ENCODE data around the gene MRPL27.

The MRPL27 gene

DNA sequence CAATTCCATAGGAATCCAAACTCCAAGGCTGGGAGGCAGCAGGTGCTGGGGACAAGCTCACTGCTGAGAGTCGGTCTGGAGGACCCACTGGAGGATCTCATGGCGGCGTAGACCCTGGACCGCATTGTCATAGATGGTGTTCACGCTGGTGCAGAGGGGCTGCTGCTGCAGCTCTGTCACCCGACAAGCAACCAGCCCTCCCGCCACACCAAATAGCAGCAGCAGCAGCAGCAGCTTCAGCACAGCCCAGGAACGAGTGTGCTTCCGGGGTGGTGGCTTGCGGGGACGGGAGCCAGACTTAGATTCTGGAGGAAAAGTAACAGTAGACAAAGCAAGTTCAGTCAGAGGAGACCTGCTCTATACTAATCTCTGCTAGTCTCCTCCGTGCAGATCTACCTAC, 9.9 kb upstream of the MRPL27 start:
- DNase-seq, result no peak

DNA sequence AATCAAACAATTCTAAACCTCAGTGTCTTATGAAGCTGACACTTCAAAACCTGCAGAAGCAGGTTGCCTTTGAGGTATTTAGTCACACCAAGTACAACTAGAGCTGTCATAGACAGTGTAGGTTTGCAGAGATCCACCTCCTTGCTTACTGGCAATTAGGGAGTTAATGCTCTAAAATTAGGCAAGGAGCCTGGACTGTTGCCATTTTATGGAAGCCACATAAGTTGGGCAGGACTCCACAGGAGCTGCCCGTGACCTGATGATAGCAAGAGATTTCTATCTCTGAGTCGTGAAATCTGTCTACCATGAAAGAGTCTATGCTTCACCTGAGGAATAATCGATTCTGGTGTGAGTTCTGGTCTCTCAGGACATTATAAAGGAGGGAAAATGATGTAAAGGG, 8.9 kb upstream of the MRPL27 start:
- DNase-seq, result no peak

DNA sequence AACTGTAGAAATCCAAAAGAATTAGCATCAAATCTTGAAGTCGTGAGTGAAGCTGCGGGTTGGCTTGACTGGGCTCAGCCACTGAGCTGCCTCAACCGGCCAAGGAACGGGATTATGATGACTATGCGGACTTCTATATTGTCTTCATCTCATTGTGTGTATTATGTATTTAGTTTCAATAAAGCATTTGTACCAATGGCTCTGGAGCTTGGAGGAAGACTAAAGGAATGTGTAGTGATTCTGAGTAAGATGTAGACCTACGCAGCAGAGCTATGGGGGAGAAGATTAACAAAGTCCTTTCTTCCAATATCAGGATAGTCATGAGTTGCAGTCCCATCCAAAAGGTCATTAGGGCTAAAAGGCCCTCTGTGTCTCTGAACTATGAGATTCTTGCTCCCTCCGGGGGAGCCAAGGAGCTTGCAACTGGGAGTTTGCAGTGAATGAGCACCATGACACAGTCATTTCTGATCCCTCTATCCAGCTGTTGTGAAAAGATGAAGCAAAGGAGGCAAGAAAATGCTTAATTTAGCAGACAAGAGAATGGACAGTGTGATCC, 8.4 kb upstream of the MRPL27 start:
- DNase-seq, result no peak

DNA sequence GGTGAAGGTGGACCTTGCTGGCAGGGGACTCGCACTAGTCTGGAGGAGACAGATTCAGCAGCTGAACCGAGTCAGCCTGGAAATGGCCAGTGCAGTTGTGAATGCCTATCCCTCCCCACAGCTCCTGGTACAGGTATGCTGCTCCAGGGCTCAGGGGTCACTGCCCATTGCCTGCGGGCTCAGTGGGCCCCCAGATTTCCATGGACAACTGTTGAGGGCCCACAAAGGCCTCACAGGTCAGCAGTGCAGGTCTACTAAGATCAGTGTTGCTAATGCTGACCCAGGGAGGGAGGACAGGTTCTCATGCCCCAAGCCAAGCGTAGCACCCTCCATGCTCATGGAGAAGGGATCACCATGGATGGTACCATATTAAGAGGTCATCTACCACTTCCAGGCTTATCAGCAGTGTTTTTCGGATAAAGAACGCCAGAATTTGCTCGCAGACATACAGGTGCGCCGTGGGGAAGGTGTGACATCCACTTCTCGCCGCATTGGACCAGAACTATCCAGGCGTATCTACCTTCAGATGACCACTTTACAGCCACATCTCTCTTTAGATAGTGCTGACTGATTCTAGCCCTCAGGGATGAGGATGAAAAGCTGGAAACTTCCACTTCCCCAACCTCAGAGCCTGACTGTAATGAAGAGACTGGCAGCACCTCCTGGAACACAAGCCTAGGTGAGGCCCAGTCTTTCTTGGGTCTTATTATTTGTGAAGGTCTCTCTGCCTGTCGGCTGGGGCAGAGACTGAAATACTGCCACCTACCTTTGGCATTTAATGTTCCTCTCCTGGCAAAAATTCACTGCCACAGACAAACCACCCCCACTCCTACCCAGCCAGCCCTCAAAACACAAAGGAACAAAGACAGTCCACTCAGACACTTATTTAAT, 7.6 kb upstream of the MRPL27 start:
- DNase-seq, result peak; percentile 49

DNA sequence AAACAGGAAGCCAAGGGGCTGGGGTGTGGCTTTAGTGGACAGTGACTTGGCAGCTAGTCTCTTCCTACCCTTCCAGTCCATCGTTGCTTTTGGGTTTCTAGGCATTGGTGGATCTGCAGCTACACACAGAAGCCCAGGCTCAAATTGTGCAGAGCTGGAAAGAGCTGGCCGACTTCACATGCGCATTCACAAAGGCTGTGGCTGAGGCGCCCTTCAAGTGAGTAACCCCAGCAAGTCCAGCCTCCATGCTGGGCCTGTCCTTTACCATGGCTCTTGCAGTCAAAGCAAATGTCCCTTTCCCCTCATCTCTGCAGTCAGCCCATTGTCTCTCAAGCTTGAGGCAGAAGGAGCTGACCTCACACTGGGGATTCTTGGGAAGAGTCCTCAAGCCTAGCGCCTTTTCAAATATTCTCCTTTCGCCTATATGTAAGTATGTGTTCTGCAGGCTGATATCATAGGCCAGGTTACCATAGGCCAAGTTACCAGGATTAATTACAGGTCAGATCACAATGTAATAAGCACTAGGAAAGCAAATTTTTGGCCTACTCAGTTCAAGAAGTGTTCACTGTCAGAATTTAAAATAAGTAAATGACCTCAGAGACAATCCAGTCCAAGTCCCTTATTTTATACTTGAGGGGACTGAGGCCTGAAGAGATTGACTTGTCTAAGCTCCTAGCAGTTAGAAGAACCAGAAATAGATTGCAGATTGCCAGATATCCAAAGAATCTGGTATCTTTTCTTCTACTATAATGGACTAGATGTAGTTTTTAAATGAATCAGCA, 6.6 kb upstream of the MRPL27 start:
- no peak for DNase-seq

DNA sequence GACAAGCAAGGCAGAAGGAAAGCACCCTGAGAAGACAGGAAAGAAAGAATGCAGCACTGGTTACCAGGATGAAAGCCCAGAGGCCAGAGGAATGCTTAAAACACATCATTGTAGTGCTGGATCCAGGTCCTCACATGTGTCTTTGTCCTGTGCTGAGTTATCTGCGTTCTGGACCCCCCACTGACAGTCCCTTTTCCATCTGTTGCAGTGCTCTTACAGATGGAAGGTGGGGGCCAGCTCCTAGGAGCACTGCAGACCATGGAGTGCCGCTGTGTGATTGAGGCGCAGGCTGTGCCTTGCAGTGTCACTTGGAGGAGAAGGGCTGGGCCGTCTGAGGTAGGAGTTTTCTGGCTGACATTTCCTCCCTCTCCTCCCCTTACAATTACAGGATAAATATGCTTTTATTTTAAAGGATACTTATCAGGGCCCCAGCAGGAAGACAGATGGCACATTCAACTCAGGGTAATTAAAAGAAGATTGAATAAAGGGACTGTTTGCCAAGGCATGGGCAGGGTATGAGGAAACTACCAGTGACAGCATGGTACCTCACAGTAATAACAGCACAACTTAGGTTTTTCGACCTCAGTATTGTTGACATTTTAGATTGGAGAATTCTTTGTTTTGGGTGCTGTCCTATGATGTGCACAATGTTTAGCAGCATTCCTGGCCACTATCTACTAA, 3.0 kb upstream of the MRPL27 start:
- no peak for DNase-seq

DNA sequence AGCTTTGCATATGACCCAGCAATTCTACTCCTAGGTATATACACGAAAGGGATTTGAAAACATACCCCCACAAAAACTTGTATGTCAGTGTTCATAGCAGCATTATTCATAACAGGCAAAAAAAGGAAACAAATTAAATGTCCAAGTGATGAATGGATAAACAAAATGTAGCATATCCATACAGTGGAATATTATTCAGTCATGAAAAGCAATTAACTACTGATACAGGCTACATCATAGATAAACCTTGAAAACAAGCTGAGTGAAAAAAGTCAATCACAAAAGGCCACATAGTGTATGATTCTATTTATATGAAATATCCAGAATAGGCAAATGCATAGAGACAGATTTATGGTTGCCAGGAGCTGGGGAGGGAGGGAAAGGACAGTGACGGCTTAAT, 721 bp upstream of the MRPL27 start:
- DNase-seq, result no peak

DNA sequence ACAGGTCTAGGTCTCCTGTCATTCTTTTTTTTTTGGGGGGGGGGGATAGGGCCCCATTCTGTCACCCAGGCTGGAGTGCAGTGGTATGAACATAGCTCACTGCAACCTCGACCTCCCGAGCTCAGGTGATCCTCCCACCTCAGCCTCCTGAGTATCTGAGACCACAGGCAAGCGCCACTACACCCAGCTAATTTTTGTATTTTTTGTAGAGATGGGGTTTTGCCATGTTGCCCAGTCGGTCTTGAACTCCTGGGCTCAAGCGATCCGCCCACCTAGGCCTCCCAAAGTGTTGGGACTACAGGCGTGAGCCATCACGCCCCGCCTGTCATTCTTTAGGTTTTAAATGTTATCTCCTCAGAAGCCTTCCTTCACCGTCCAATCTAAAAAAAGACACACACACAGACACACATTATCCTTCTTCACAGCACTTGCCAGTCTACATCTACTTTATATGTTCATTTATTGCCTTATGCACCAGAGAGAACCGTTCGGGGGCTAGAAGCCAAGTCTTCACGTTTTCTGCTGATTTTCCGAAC, 694 bp downstream of the MRPL27 start:
- no peak for DNase-seq

DNA sequence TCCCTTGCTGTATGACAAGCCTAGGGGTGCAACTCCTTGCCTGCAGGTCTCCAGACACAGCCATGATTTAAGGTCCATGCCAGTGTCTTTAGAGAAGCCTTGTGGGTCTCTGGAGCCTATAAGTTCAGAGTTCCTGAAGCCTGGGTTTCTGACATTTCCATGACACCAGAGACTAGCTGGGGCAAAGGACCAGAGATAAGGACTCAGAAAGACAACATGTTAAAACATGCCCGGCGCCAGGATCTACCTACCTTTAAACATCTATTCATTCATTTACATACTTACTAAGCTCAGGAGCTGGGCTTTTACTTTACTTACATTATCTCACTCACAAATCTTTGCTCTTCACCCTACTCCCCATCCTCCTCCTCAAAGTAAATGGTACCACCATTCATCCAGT, 1.5 kb downstream of the MRPL27 start:
- DNase-seq, result no peak

DNA sequence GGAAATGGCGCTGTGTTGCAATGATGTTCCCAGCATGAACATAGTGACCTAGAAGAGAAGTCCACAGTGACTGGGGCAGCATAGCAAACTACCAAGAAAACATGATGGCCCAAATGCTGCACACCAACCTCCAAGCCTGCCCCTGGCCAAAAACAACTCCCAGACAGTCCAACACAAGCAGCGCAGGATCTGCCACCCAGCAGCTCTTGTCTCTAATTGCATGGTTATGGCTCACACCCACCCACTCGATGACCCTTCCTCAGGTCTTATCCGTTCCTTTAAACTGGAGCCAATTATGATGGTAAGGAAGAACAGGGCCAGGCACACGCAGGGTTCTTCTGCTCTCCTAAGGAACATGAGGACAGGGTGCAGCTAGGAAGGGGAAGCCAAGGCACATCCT, 2.9 kb downstream of the MRPL27 start:
- no peak for DNase-seq

DNA sequence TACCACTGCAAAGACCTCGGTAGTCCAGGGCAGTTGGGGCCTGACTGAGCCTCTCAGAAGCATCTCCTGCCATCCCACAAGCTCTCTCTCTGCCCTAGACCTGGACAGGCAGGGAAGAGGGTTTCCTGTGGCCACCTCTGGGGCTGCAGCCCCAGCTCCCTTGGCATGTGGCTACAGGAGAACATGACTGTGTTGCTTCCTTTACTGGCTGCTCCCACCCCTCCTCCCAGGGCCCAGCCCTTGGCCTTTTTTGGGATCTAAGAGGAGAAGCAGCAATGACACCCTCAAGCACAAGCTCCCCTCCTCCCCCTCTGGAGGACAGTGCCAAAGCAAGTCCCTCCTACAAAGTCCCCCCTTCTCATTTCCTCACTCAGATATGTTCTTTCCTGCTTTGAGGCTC, 5.6 kb downstream of the MRPL27 start:
- no peak for DNase-seq

DNA sequence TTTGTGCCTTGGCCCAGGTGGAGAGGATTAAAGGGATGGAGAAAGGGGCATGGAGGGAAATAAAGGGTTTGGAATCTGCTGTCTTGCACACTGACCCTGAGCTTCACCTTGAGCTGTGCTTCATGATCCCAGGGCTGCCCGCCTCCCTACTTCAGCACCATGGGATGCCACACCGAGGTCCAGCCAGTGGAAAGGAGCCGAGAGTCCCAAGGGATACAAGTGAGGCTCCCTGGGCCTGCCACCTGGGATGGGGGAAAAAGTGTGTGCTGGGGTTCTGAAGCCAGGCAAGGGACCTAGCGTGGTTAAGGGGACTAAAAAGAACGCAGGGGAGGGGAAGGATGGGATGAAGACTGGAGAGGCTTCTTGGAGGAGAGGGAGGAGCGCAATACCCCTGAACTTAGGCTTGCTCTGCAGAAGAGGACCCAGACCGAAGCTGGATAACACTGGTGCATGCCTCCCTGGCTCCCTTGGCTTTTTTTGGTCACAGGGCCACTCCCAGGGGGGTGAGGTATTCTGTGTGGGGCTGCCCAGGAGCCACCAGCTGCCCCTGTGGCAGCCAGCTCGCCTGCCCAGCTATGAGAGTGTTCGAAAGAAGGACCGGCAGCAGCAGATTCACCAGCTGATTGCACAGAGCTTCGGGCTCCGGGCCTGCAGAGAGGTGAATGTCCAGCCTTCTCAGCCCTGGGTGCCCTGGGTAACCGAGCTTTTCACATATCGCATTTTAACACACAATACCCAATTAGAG, 7.2 kb downstream of the MRPL27 start:
- DNase-seq, result no peak

DNA sequence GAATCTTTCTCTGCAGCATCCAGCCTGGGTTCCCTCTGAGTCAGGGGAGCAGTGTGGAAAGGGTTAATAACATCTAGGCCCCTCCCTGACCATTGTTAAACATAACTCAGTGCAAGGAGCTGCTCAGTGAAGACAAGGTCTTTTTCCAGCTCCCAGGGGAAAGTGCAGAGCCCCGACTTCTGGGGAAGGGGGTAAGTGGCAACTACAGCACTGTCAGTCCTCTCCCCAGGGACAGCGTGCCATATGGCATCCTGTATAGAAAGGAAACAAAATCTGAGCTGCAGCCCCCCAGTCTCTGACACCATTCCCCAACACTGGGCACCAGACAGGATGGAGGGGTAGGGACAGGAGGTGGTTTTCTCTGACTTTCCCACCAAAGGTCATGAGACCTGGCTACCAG, 7.8 kb downstream of the MRPL27 start:
- no peak for DNase-seq

DNA sequence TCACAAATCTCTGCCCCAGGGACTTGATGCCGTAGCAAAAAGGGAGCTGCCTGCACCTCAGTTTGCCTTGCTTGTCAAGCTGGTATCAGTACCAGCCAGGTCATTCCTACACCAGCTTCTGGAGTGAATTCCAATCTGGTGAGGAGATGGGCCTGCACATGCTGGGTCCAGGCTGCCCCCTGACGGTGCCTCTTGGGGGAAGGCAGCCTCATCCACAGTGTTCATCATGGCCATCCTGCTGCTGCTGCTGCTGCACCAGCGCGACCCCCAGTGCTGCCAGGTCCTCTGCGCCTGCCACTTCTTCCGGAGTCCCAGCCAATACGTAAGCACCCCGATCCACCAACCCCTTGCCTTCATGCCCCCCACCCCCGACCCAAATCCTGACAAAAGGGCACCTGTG, 8.3 kb downstream of the MRPL27 start:
- no peak for DNase-seq

DNA sequence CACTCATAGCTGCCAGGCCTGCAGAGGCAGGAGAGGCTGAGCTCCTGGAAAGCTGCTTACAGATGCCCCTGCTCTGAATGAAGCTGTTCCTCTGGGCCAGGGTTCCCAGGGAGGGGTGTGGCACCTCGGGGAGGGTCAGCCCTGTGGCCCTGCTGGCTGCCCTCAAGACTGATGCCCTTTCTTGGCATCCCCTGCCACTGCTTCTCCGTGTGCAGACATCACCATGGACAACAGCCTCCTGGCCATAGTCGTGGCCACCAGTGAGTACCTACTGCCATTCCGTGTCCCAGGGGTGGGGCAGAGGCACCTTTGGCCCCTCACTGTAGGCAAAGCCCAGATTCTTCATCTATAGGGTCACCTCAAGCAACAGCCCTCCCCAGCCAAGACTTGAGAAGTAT, 8.9 kb downstream of the MRPL27 start:
- DNase-seq, result no peak

DNA sequence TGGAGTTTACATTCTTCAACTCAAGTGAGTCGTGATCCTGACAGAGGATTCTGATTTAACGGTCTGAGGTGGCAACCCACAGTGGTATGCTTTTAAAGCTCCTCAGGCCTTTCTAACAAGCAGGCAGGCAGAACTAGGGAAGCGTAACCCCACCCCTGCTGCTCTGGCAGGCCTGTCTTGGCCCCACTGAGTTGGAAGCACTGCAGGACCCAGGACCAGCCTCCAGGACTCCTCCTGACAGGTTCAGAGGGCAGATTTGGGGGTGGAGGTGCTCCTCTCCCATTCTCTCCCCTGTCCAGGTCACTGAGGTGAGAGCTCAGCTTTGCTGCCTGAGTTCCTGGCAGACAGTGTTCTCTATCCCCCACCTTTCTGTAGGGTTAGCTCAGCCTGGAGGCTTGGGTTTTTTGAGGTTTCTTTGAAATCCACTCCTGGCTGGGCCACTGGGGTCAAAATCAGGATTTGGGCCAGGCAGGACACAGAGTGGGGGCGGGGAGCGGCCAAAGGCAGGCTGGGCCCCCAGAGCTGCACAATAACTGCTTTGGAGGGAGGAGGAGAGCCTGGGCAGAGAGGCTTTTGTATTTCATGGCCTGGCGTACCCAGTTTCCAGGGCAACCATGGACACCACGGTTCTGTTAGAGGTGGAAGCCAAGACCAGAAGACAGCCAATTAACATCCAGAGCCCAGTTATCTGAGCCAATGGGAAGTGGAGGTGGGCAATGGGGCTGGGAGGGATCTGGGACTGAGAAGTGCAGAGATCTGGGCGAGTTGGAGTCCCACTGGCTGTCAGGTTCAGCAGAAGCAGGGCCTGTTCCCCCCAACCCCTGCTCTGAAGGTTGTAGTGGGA, 9.5 kb downstream of the MRPL27 start:
- DNase-seq, result peak; percentile 56

DNA sequence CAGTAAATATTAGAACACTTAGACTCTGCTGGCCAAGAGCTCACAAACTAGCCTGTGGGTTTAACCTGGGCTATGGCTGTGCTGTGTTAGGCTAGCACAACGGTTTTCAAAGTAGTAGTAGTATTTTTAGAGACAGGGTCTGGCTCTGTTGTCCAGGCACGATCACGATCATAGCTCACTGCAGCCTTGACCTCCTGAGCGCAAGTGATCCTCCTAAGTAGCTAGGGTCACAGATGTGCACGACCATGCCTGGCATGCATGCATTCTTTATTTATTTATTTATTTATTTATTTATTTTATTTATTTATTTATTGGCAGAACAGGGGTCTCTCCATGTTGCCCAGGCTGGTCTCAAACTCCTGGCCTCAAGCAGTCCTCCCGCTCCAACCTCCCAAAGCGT, 10.3 kb downstream of the MRPL27 start:
- no peak for DNase-seq

DNA sequence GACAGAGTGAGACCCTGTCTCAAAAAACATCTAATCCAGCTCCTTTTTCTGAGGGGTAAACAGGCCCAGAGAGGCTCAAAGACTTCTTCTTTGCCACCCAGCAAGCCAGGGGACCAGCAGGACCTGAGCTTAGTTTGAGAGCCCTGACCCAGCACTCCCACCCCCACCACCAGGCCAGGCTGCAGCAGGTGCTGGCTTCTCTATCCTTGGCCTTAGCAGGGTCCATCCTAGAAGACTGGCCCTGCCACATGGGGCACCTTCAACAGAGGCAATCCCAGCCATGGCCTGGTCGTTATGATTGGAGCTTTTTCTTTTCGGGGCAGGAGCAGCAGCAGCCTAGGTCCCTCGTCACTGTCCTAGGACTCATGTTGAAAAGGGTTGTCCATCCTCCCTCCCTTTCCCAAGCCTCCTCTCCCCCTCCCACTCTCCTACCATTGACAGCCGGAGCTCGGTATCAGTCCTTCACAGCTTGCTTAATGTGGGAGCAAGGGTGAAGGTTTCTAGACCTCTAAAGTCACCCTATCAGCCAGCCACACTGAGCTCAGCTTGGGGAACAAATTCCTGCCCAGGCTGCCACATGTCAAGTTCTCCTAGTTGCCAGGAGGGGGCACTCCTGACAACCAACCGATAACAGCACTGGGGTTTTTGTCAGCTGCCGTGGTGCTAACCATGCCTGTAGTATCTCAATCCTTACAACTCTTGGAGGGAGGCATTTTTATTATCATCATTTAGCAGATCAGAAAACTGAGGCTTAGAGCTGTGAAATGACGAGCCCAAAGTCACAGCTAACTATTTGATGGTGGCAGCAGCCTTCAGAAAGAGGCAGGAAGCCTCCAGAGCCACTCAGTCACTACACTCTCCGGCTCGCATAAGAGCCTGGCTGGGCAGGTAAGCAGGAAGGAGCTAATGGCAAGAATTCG, 11.2 kb downstream of the MRPL27 start:
- DNase-seq, result peak; percentile 94

DNA sequence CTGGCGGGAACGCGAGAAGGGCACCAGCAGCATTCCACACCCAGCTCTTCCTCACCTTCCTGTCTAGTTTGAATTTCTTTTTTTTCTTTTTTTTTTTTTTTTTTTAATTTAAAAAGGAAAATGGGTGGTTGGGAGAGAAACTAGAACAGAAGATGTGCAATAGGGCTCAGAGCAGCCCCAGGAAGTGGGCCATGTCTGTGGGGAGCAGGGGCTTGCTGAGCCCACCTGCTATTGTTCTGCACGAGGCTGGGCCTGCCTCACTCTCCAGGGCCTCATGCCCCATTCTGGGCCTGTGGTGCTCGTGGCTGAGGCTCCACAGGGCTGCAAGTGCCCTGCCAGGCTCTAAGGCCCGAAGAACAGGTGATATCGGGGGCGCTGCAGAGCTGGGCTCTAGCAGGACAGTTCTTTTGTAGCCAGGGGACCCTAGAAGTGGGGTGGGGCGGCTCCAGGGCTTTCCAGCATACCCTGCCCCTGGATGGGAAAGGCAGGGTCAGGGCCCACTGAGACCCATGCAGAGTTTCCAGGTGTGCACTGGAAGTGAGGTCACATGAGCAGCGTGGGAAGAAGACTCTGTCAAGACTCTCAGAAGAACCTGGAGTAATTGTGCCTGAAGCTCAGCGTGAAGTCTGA, 12.4 kb downstream of the MRPL27 start:
- DNase-seq, result no peak

DNA sequence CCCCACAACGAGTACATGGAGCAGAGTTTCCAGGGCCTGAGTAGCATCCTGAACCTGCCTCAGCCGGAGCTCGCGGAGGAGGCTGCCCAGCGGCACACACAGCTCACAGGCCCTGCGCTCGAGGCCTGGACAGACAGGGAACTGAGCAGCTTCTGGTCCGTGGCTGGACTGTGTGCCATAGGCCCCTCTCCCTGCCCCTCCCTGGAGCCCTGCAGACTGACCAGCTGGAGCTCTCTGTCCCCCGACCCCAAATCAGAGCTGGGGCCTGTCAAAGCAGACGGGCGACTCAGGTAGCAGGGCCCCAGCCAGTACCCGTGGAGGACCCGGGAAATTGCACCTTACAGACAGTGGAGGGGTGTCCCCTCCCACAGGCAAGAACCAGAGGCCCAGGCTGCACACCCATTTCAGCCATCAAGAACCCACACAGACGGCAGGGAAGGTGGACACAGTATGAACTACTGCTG, 13.0 kb downstream of the MRPL27 start:
- no peak for DNase-seq

Measured in hematopoietic multipotent progenitor cell treated with erythropoietin and hydrocortisone succinate and interleukin-3 and kit ligand, for 4 days (in vitro differentiated cells).